GM21423 (cell line): Measurements from ENCODE around the gene ZNF785.
"Not testable (repeated sequence)": the region's sequence is repeated elsewhere in the genome, so short reads cannot be mapped to it uniquely, and the experiment has no call there.

ENCODE experiments used
- ATAC-seq: cut with Tn5 transposase; IDR thresholded peaks from one replicate; pipeline ENCODE4 v1.9.1; 2021; ENCODE audit warnings: mild to moderate bottlenecking, moderate library complexity; ENCODE audit not compliant: unreplicated experiment

Gene ZNF785

GRCh38 chr16:30603945-30604315, 18.4 kb upstream of the ZNF785 start:
- no peak for ATAC-seq

GRCh38 chr16:30602616-30603277, 17.2 kb upstream of the ZNF785 start:
- no peak for ATAC-seq

- ATAC-seq, result no peak
These were observed 16.5 kb upstream of the ZNF785 start for GRCh38 chr16:30601966-30602365.

- no peak for ATAC-seq
These were observed 15.4 kb upstream of the ZNF785 start for GRCh38 chr16:30600929-30601328.

DNA sequence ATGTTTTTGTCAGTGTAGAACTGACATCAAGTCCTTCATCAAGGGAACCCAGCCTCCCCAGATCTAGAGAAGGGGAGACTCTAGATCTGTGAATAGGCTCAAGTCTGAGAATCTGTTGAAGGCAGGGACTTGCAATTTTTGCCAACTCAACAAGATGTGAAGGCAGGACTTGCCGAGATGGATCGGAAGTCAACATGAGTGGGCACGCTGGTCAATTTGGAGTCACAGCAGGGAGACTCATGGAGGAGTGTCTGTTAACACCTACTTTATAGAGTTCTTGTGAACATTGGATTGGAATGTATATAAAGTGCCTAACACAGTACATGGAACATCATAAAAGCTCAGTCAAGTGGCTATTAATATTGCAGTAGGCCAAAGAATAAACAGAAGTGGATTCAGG, 14.7 kb upstream of the ZNF785 start:
- no peak for ATAC-seq

GRCh38 chr16:30592871-30593270, 7.4 kb upstream of the ZNF785 start:
- ATAC-seq, result no peak

- ATAC-seq, result not testable (repeated sequence)
These were observed 5.4 kb upstream of the ZNF785 start for GRCh38 chr16:30590869-30591268.

DNA sequence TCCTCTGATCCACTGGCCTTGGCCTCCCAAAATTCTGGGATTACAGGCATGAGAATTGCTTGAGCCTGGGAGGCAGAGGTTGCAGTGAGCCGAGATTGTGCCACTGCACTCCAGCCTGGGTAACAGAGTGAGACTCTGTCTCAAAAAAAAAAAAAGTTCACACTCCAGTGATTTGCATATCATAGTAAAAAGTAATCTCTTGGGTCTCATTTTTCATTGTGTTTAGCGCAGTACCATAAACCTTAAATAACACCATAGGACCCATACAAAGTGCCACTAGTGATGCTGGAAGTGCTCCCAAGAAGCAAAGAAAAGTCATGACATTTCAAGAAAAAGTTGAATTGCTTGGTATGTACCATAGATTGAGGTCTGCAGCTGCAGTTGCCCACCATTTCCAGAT, 4.1 kb upstream of the ZNF785 start:
- ATAC-seq, result not testable (repeated sequence)

GRCh38 chr16:30588651-30589050, 3.2 kb upstream of the ZNF785 start:
- ATAC-seq, result no peak

- no peak for ATAC-seq
These were observed 486 bp downstream of the ZNF785 start for GRCh38 chr16:30585022-30585399.

- no peak for ATAC-seq
These were observed 2.7 kb downstream of the ZNF785 start for GRCh38 chr16:30582611-30583340.

DNA sequence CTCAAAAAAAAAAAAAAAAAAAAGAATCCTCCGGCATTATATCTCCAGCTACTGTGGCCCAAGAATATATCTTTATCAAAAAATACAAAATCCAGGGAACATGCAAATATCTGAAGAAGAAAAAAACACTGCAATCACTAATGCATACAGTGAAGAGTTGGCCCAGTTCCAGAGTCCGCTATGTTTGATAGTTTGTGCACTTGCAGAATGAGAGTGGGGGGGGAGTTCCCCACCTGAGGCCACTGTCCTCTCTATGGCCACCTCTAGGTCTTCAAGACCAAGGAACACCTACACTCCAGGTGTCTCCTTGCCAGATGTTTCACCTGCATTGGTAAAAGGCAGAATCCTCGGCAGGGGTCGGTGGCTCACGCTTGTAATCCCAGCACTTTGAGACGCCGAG, 4.0 kb downstream of the ZNF785 start:
- no peak for ATAC-seq

DNA sequence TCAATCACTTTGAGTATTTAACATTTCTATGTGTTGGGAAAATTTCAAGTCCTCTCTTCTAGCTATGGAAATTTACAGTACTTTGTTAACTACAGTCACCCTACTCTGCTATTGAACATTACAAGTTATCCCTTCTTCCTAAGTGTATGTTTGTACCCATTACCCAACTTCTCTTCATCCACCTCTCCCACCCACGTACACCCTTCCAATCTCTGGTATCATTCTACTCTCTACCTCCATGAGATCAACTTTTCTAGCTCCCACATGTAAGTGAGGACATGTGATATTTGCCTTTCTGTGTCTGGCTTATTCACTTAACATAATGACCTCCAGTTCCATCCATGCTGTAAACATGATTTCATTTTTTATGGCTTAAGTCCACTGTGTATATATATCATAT, 10.8 kb downstream of the ZNF785 start:
- ATAC-seq, result no peak

- ATAC-seq, result peak; percentile 65
These were observed 13.8 kb downstream of the ZNF785 start, which contains the start of gene ZNF688 for GRCh38 chr16:30571445-30572322. Gene ZNF688 (minus strand): TSS chr16:30571714. CDS start chr16:30571629, 85 bp downstream.

DNA sequence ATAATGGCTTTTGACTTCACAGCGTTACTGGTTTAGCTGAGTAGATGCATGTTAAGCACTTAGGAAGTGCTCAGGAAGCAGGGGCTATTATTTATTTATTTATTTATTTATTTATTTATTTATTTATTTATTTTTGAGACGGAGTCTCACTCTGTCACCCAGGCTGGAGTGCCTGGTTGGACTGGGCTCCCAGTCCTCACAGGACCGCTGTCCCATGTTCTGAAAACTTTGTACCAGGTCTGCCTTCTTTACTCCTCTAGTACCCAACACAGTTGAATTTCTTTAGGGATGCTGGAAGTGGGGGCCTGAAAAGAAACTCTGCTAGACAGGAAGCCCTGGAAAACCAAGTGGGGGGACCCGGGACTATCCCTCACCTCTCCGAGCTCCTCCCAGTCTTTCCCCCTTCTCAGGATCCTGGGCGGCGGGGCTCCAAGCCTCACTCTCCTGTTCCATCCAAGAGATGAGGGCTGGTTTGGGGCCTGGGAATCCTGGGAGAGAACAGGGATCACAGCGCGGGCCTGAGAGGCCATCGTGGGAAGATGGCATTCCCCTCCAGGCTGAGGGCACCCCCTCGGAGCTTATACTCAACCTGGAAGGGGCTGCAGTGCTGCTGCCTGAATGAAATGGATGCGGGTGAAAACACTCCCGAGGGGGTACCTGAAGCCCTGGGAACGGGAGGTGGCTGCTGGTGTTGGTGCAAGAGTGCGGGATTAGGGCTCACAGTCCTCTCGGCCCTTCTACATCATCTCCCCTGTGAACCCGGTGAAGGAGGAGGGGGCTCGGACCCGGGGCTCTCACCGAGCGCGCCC, 14.7 kb downstream of the ZNF785 start:
- ATAC-seq, result no peak

GRCh38 chr16:30569746-30570635, 15.5 kb downstream of the ZNF785 start:
- ATAC-seq, result no peak

DNA sequence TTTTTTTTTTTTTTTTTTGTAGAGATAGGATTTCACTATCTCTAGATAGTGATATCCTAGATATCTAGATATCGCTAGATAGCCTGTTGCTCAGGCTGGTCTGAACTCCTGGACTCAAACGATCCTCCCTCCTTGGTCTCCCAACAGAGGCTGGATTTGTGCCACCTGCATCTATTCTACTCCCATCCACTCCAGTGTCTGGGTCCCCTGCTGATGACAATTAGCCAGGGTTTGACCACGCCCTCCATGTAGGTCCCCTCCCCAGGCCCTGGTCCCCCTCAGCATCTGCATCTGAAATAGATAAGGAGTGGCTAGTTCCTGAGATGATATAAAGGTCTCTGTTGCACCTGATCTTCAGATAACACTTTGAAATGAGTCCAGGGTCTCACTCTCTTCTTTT, 16.2 kb downstream of the ZNF785 start:
- ATAC-seq, result no peak

DNA sequence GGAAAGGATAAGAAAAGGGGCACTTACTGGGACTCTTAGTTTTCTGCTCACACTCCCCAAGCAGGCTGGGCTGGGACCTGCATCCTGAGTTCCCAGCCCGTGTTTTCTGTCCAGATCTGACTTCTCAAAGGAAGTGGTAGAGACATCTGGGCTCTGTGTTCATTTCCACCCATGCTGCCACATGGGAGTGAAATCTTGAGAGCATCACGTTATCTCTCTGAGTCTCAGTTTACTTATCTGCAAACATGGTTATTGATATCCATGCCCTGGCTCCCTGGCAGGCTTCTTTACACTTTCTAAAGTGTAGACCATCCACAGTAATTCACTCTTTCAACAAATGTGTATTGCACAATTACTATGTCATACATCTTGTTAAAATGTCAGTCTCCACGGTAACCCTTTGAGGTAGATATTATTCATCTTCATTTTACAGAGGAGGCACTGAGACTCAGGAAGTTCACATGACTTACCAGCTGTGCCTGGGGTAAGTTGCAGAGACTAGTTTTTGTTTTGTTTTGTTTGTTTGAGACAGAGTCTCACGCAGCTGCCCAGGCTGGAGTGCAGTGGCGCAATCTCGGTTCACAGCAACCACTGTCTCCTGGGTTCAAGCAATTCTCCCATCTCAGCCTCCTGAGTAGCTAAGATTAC, 17.4 kb downstream of the ZNF785 start:
- peak; percentile 31 for ATAC-seq
